Glutamatergic neuron (in vitro differentiated cells): Measurements from ENCODE around the gene TRIP4. TPM values are rescaled to one million over a fixed set of nuclear protein-coding genes. Genes with fewer than 3 reads are reported as not detected.

Experiments used
- DNase-seq: peaks from one replicate; pipeline ENCODE4 v3.0.0; 2022
- H3K27ac Mint-ChIP-seq: one replicate; pipeline ENCODE4 v1.8.0; 2020; ENCODE audit warnings: mild to moderate bottlenecking, mixed read lengths, inconsistent platforms; ENCODE audit not compliant: unreplicated experiment
- H3K27me3 Mint-ChIP-seq: one replicate; pipeline ENCODE4 v1.8.0; 2020; ENCODE audit warnings: mild to moderate bottlenecking, moderate library complexity, mixed read lengths, inconsistent platforms; ENCODE audit not compliant: unreplicated experiment
- H3K36me3 Mint-ChIP-seq: one replicate; pipeline ENCODE4 v1.8.0; 2020; ENCODE audit warnings: mild to moderate bottlenecking, mixed read lengths, inconsistent platforms; ENCODE audit not compliant: unreplicated experiment
- H3K4me1 Mint-ChIP-seq: one replicate; pipeline ENCODE4 v1.8.0; 2020; ENCODE audit warnings: mild to moderate bottlenecking, low read depth, mixed read lengths, inconsistent platforms; ENCODE audit not compliant: unreplicated experiment
- H3K4me3 Mint-ChIP-seq: one replicate; pipeline ENCODE4 v1.8.0; 2020; ENCODE audit warnings: mild to moderate bottlenecking, mixed read lengths, inconsistent platforms; ENCODE audit not compliant: unreplicated experiment
- H3K9me3 Mint-ChIP-seq: one replicate; pipeline ENCODE4 v1.8.0; 2020; ENCODE audit warnings: mild to moderate bottlenecking, moderate library complexity, mixed read lengths, inconsistent platforms; ENCODE audit not compliant: unreplicated experiment
- total RNA-seq: library from RNA; stranded (reverse); fragmentation: NEBNext Ultra II Directional; extraction: Animal tissue kit (Norgen Biotek cat#: 25700); gene quantifications from one replicate; pipeline ENCODE4 v1.2.1, GENCODE V29; 2021; ENCODE audit not compliant: unreplicated experiment
- TF ChIP-seq, protein P1 (sequence below): fragments of 200-600 bp; sonication (generic); IDR thresholded peaks from one replicate; pipeline ENCODE4 v1.5.0; 2021; ENCODE audit not compliant: partially characterized antibody, unreplicated experiment

The TRIP4 gene
- total RNA-seq, 1 donor from 2014 or later, result 48.7 TPM

GRCh38 chr15:64443016-64443415 lies 55.4 kb downstream of the TRIP4 start:
- Mint-ChIP-seq H3K9me3 (no peaks in the 10 kb centered on the region), H3K4me3 (no peak overlapping the region), H3K27ac (no peak overlapping the region), H3K4me1 (no peaks in the 10 kb centered on the region), H3K27me3 (no peaks in the 10 kb centered on the region), H3K36me3 (no peaks in the 10 kb centered on the region)
- TF ChIP-seq, protein P1, sequence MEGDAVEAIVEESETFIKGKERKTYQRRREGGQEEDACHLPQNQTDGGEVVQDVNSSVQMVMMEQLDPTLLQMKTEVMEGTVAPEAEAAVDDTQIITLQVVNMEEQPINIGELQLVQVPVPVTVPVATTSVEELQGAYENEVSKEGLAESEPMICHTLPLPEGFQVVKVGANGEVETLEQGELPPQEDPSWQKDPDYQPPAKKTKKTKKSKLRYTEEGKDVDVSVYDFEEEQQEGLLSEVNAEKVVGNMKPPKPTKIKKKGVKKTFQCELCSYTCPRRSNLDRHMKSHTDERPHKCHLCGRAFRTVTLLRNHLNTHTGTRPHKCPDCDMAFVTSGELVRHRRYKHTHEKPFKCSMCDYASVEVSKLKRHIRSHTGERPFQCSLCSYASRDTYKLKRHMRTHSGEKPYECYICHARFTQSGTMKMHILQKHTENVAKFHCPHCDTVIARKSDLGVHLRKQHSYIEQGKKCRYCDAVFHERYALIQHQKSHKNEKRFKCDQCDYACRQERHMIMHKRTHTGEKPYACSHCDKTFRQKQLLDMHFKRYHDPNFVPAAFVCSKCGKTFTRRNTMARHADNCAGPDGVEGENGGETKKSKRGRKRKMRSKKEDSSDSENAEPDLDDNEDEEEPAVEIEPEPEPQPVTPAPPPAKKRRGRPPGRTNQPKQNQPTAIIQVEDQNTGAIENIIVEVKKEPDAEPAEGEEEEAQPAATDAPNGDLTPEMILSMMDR, result no peak
- no peak for DNase-seq

- TF ChIP-seq, protein P1, result no peak
- Mint-ChIP-seq H3K27me3 (no peaks in the 10 kb centered on the region), H3K4me1 (no peaks in the 10 kb centered on the region), H3K27ac (no peak overlapping the region), H3K9me3 (no peaks in the 10 kb centered on the region), H3K4me3 (no peak overlapping the region), H3K36me3 (no peaks in the 10 kb centered on the region)
- no peak for DNase-seq
These were observed 56.3 kb downstream of the TRIP4 start for GRCh38 chr15:64443747-64444621.

DNA sequence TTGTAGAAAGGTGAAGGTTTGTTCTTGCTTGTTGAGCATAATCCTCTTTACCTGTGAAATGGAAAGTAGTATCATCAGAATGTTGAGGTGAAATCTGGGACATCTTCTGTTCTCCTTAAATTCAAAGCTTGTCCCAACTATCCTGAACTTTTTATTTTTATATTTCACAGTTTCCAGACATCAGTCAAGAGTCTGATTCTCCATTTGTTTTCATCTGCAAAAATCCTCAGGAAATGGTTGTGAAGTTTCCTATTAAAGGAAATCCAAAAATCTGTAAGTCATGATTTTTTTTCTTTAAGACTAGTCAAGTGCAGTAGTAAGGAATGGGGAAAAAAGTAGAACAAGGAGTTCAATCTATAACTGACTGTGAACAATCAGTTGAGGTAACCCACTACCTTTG lies 57.2 kb downstream of the TRIP4 start:
- Mint-ChIP-seq H3K36me3 (no peaks in the 10 kb centered on the region), H3K9me3 (no peaks in the 10 kb centered on the region), H3K27ac (no peak overlapping the region), H3K4me3 (no peak overlapping the region), H3K27me3 (no peaks in the 10 kb centered on the region), H3K4me1 (no peaks in the 10 kb centered on the region)
- TF ChIP-seq, protein P1, result no peak
- no peak for DNase-seq

DNA sequence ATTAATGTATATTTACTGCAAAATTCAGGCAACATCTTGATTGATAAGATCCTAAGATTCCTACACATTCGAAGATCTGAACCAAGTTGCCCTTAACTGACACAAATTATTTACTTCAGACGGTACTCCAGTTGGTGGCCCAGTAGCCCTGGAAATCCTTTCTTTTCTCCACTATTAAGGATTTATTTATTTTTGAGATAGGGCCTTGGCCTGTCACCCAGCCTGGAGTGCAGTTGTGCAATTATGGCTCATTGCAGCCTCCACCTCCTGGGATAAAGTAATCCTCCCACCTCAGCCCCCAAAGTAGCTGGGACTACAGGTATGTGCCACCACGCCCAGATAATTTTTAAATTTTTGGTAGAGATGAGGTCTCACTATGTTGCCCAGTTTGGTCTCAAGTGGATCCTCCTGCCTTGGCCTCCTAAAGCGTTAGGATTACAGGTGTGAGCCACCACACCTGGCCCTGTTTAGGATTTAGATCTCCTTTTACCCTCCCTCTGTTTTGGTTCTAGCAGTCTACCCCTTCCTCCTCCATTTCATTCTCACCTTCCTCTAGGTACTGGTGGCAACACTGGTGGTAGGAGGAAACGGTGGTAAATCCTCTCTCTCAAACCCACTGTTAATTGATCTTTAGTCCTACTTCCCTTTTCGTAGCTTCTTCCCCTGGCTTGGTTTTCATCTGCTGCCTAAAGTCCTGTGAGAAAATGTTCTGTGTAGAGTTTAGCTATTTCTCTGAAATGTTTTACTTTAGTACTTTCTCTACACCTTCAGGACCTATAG lies 60.1 kb downstream of the TRIP4 start:
- peaks cover 2% of the 10 kb centered on the region for H3K4me1 Mint-ChIP-seq
- TF ChIP-seq, protein P1, result no peak
- no peak for DNase-seq
- no peaks in the 10 kb centered on the region for H3K36me3 Mint-ChIP-seq
- H3K4me3 Mint-ChIP-seq, result no peak overlapping the region
- H3K27ac Mint-ChIP-seq, result no peak overlapping the region
- no peaks in the 10 kb centered on the region for H3K27me3 Mint-ChIP-seq
- no peaks in the 10 kb centered on the region for H3K9me3 Mint-ChIP-seq
